PC-9 (cell line): ENCODE results near the gene FST. TPM values are rescaled to one million over a fixed set of nuclear protein-coding genes. Genes with fewer than 3 reads are reported as not detected.

Source experiments
- BruUV-seq: library from RNA; stranded (reverse); fragments of 400-500 nt; replicated peaks from 2 replicates; lab custom pipeline; 2021; lab: Mats Ljungman, UMichigan
- CTCF ChIA-PET: fragments of 300-600 bp; sonication (Branson Sonifier 250); formaldehyde crosslinking; loops from one replicate; lab custom pipeline; 2022; ENCODE audit warnings: antibody characterized with exemption; lab: Charles Lee
- POLR2A ChIA-PET: fragments of 300-600 bp; sonication (Branson Sonifier 250); formaldehyde crosslinking; loops from one replicate; lab custom pipeline; 2022; ENCODE audit warnings: antibody characterized with exemption; ENCODE audit not compliant: unreplicated experiment; lab: Charles Lee
- DNase-seq, 2 experiments: peaks; one replicate each; pipeline versions ENCODE4 v3.0.0 to v3.0.0-alpha.2; 2015 to 2022; ENCODE audit warnings: mixed read lengths in 1 of 2
- H2AFZ ChIP-seq: fragments of 200-600 bp; sonication (generic); 2 replicates; pipeline ENCODE4 v1.8.1; 2017; ENCODE audit warnings: antibody characterized with exemption
- H3F3A ChIP-seq: fragments of 200-600 bp; sonication (generic); 2 replicates; pipeline ENCODE4 v1.8.1; 2017; ENCODE audit warnings: antibody characterized with exemption, mild to moderate bottlenecking, low read depth; ENCODE audit not compliant: insufficient read depth
- H3K27ac ChIP-seq: fragments of 200-600 bp; sonication (generic); 2 replicates; pipeline ENCODE4 v1.6.1; 2016; ENCODE audit warnings: mixed run types
- H3K27me3 ChIP-seq: fragments of 200-600 bp; sonication (generic); 2 replicates; pipeline ENCODE4 v1.6.1; 2016; ENCODE audit warnings: low read depth, mixed run types; ENCODE audit not compliant: insufficient read depth
- H3K36me3 ChIP-seq: fragments of 200-600 bp; sonication (generic); 2 replicates; pipeline ENCODE4 v1.6.1; 2016; ENCODE audit warnings: low read depth, mixed run types
- H3K4me1 ChIP-seq: fragments of 200-600 bp; sonication (generic); replicated peaks from 2 replicates; pipeline ENCODE4 v1.6.1; 2016; ENCODE audit warnings: mixed run types; ENCODE audit not compliant: insufficient read depth
- H3K4me2 ChIP-seq: fragments of 200-600 bp; sonication (generic); 2 replicates; pipeline ENCODE4 v1.6.1; 2017; ENCODE audit warnings: mixed run types
- H3K4me3 ChIP-seq: fragments of 200-600 bp; sonication (generic); 2 replicates; pipeline ENCODE4 v1.6.1; 2016; ENCODE audit warnings: mixed run types
- H3K79me2 ChIP-seq: fragments of 200-600 bp; sonication (generic); 2 replicates; pipeline ENCODE4 v1.6.1; 2017; ENCODE audit warnings: low read depth, mixed run types
- H3K9me2 ChIP-seq: fragments of 200-600 bp; sonication (generic); 2 replicates; pipeline ENCODE4 v1.8.1; 2017; ENCODE audit warnings: mild to moderate bottlenecking; ENCODE audit not compliant: insufficient read depth
- H3K9me3 ChIP-seq: fragments of 200-600 bp; sonication (generic); 2 replicates; pipeline ENCODE4 v1.8.1; 2016; ENCODE audit warnings: low read depth; ENCODE audit not compliant: insufficient read depth
- H4K20me1 ChIP-seq: fragments of 200-600 bp; sonication (generic); 2 replicates; pipeline ENCODE4 v1.8.1; 2017; ENCODE audit not compliant: insufficient read depth
- EZH2 ChIP-seq: fragments of 200-600 bp; sonication (generic); IDR thresholded peaks from 2 replicates; pipeline ENCODE4 v1.8.0; 2017; ENCODE audit warnings: antibody characterized with exemption, low read depth
- intact Hi-C: fragments of 100-400 bp; cut with micrococcal nuclease; formaldehyde crosslinking; loops from one replicate; pipeline ENCODE4 v1.10.0; 2022; ENCODE audit not compliant: unreplicated experiment
- total RNA-seq: library from RNA; stranded (reverse); gene quantifications from 2 replicates; pipeline ENCODE4 v1.2.3, GENCODE V29; 2021
- TF ChIP-seq, protein P1 (sequence below): fragments of 200-600 bp; sonication (generic); conservative IDR thresholded peaks from 2 replicates; pipeline ENCODE4 v1.6.1; 2017; ENCODE audit warnings: mixed run types, antibody characterized with exemption, mild to moderate bottlenecking, moderate library complexity

The FST gene
- total RNA-seq, 1 experiment from 2014 or later = 0.63 TPM

DNA sequence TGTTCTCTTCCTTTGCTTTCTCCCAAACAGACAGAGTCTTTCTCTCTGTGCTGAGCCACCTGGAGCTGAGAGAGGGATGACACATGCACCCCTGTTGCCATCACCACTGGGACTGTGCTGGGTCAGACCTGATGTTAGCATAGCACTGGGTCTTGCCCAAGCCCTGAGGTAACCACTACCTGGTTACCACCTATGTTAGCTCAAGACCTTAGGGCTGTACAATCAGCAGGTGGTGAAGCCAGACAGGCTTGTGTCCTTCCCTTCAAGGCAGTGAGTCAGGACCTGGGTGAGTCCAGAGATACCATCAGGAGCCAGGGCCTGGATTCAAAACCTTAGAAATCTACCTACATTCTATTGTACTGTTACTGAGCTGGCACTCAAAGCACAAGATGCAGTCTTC, 32.1 kb downstream of the FST start:
- no peak overlapping the region for H2AFZ ChIP-seq
- H3K4me1 ChIP-seq = no peaks in the 10 kb centered on the region
- no peaks in the 10 kb centered on the region for H4K20me1 ChIP-seq
- peak in 1 of 2 experiments; percentile 61 for DNase-seq
- H3F3A ChIP-seq = no peaks in the 10 kb centered on the region; the same call in 1 of the 2 replicates
- no peak overlapping the region for H3K4me2 ChIP-seq
- BruUV-seq = no TSS peak
- POLR2A ChIA-PET = no interaction called here
- H3K9me3 ChIP-seq = peaks cover 6% of the 10 kb centered on the region; the same call in 1 of the 2 replicates
- H3K36me3 ChIP-seq = no peaks in the 10 kb centered on the region
- no peaks in the 10 kb centered on the region for H3K79me2 ChIP-seq
- TF ChIP-seq EZH2 = no peak
- TF ChIP-seq, protein P1, sequence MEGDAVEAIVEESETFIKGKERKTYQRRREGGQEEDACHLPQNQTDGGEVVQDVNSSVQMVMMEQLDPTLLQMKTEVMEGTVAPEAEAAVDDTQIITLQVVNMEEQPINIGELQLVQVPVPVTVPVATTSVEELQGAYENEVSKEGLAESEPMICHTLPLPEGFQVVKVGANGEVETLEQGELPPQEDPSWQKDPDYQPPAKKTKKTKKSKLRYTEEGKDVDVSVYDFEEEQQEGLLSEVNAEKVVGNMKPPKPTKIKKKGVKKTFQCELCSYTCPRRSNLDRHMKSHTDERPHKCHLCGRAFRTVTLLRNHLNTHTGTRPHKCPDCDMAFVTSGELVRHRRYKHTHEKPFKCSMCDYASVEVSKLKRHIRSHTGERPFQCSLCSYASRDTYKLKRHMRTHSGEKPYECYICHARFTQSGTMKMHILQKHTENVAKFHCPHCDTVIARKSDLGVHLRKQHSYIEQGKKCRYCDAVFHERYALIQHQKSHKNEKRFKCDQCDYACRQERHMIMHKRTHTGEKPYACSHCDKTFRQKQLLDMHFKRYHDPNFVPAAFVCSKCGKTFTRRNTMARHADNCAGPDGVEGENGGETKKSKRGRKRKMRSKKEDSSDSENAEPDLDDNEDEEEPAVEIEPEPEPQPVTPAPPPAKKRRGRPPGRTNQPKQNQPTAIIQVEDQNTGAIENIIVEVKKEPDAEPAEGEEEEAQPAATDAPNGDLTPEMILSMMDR = no peak
- CTCF ChIA-PET = no interaction called here
- H3K9me2 ChIP-seq = no peaks in the 10 kb centered on the region
- H3K27ac ChIP-seq = no peak overlapping the region
- no peak overlapping the region for H3K4me3 ChIP-seq
- intact Hi-C loops = no loop called here
- H3K27me3 ChIP-seq = no peaks in the 10 kb centered on the region

DNA sequence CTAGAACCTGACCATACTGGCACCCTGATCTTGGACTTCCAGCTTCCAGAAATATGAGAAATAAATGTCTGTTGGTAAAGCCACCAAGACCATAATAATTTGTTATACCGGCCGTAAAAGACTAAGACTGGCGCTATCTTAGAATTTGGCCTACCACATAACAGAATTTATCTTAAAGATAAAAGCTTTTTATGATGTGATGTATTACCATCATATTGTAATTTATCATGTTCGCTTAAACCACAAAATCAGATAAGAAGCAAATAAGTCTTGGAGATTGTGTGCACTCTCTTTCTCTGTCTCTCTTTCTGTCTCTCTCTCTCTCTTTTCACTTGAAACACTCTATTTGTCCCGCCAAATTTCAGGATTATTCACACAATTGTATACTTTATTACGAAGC, 35.6 kb downstream of the FST start:
- Histone ChIP-seq H3K4me3 (no peak overlapping the region), H3K79me2 (no peaks in the 10 kb centered on the region), H3K36me3 (no peaks in the 10 kb centered on the region), H3K4me2 (no peak overlapping the region), H3K27me3 (no peaks in the 10 kb centered on the region), H3K9me2 (no peaks in the 10 kb centered on the region), H3F3A (no peaks in the 10 kb centered on the region; the same call in 1 of the 2 replicates), H3K9me3 (no peaks in the 10 kb centered on the region), H2AFZ (no peak overlapping the region), H3K27ac (no peak overlapping the region), H3K4me1 (no peaks in the 10 kb centered on the region), H4K20me1 (no peaks in the 10 kb centered on the region)
- DNase-seq = no peak
- no TSS peak for BruUV-seq
- CTCF ChIA-PET = no interaction called here
- POLR2A ChIA-PET = no interaction called here
- no peak for TF ChIP-seq EZH2
- TF ChIP-seq, protein P1 = no peak
- intact Hi-C loops = no loop called here

DNA sequence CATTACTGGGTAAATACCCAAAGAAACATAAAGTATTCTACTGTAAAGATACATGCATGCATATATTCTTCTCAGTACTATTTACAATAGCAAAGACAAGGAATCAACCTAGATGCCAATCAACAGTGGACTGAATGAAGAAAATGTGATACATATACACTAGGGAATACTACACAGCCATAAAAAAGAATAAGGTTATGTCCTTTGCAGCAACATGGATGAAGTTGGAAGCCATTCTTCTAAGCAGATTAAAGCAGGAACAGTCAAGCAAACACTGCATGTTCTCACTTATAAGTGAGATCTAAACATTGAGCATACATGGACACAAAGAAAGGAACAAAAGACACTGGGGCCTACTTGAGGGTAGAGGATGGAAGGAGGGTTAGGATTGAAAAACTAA, 40.4 kb downstream of the FST start:
- Histone ChIP-seq H3K4me1 (no peaks in the 10 kb centered on the region), H3K27ac (no peak overlapping the region), H4K20me1 (no peaks in the 10 kb centered on the region), H3K9me3 (no peaks in the 10 kb centered on the region), H3K9me2 (no peaks in the 10 kb centered on the region), H3K4me3 (no peak overlapping the region), H3K36me3 (no peaks in the 10 kb centered on the region), H3K79me2 (no peaks in the 10 kb centered on the region), H2AFZ (no peak overlapping the region), H3F3A (no peaks in the 10 kb centered on the region; the same call in 1 of the 2 replicates), H3K27me3 (no peaks in the 10 kb centered on the region), H3K4me2 (no peak overlapping the region)
- BruUV-seq = no TSS peak
- POLR2A ChIA-PET = no interaction called here
- CTCF ChIA-PET = no interaction called here
- DNase-seq = no peak
- intact Hi-C loops = no loop called here
- no peak for TF ChIP-seq EZH2
- TF ChIP-seq, protein P1 = no peak

Other genes with a start within 250 kb of the FST start
- 84.1 and 94.3 TPM in 2 replicates for gene NDUFS4, start 80.0 kb downstream of the FST start, total RNA-seq